Effector CD4-positive, alpha-beta T cell (primary cell): ENCODE results near the gene TCF25.
"Not testable (repeated sequence)": the region's sequence is repeated elsewhere in the genome, so short reads cannot be mapped to it uniquely, and the experiment has no call there.

Experiments
- DNase-seq: peaks from one replicate; pipeline ENCODE4 v3.0.0-alpha.2; 2020

TCF25 gene

DNA sequence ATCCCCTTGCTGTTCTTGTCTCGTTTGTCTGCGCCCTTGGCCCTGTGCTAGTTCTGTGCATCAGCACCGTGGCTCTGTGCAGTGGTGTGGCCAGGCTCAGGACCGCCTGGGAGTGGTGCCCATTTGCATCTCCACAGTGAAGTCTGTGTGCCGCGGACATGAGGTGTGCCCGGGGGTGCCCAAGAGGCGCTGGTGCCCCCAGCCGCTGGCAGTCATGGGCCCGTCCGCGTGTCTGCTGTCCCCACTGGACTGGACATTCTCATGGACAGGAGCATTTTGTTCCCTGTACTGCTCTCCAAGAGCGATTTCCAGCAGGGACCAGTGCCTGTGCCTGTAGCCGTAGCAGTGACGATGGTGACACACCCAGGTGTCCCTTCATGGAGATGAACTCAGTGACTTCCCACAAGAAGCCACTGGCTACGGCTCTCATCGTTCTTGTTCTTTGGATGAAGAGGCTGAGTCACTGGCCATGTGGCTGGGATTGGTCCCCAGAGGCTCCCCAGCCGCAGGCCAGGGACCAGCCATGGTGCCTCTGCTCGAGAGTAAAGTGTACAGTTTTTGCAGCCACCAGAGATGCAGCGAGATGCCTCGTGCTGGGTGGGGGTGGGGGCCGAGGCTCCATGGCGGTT lies 32.2 kb downstream of the TCF25 start:
- no peak for DNase-seq

DNA sequence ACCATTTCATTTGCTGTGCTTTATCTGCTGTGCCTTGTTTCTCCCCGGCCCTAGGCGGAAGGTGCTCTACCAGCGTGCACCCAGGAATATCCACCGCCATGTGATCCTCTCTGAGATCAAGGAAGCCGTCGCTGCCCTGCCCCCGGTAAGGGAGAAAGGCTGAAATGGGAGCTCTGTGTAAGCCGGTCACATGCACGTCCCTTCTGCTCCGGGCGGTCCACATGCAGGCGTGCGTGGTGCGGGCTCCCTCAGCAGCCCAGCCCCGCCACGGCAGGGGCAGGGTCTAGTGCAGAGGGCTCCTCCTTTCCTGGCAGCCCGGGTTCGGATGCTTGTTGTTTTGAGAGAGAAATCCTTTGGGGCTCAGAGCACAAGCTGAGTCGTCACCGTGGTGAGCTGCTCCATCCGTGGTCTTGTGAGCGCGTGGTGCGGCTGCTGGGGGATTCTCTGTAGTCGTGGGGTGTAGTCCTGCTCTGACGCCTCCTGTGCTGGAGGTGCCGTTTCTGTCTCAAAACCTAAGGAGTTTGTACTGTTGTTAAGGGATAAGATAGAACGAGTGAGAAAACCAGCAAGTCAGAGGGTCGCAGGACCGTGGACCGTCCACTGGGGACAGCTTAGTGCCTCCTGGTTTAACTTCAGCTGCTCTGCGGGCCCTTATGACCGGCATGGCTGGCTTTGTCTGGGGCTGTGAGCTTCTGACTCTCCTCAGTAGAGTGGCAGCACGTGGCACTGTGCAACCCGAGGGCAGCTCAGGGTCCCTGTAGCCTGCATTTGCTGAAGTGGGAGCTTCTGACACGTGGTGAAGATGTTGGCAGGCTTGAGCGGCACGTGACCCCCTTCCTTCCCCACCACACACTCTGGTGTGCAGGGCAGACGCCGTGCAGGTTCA lies 33.0 kb downstream of the TCF25 start:
- DNase-seq: no peak

DNA sequence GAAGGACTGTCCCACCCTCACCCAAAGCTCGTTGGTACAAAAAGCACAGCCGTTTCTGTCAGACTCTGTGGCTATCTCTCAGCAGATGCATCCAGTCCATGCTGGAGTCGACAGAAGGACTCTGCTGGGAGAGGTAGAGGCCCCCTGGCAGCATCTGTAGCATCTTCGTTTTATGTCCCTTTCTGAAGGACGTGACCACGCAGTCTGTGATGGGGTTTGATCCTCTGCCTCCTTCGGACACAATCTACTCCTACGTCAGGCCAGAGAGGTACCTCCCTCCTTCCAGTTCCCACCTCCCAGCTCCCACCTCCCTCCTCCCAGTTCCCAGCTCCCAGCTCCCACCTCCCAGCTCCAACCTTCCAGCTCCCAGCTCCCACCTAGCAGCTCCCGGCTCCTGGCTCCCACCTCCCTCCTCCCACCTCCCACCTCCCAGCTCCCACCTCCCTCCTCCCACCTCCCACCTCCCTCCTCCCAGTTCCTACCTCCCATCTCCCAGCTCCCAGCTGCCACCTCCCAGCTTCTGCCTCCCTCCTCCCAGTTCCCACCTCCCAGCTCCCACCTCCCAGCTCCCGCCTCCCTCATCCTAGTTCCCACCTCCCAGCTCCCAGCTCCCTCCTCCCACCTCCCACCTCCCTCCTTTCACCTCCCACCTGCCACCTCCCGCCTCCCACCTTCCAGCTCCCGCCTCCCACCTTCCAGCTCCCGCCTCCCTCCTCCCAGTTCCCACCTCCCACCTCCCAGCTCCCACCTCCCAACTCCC lies 33.8 kb downstream of the TCF25 start:
- no peak for DNase-seq

DNA sequence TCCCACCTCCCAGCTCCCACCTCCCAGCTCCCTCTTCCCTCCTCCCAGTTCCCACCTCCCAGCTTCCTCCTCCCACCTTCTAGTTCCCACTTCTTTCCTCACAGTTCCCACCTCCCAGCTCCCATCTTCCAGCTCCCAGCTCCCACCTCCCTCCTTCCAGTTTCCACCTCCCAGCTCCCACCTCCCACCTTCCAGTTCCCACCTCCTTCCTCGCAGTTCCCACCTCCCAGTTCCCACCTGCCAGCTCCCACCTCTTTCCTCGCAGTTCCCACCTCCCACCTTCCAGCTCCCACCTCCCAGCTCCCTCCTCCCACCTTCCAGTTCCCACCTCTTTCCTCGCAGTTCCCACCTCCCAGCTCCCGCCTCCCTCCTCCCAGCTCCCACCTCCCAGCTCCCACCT lies 34.8 kb downstream of the TCF25 start:
- no peak for DNase-seq

DNA sequence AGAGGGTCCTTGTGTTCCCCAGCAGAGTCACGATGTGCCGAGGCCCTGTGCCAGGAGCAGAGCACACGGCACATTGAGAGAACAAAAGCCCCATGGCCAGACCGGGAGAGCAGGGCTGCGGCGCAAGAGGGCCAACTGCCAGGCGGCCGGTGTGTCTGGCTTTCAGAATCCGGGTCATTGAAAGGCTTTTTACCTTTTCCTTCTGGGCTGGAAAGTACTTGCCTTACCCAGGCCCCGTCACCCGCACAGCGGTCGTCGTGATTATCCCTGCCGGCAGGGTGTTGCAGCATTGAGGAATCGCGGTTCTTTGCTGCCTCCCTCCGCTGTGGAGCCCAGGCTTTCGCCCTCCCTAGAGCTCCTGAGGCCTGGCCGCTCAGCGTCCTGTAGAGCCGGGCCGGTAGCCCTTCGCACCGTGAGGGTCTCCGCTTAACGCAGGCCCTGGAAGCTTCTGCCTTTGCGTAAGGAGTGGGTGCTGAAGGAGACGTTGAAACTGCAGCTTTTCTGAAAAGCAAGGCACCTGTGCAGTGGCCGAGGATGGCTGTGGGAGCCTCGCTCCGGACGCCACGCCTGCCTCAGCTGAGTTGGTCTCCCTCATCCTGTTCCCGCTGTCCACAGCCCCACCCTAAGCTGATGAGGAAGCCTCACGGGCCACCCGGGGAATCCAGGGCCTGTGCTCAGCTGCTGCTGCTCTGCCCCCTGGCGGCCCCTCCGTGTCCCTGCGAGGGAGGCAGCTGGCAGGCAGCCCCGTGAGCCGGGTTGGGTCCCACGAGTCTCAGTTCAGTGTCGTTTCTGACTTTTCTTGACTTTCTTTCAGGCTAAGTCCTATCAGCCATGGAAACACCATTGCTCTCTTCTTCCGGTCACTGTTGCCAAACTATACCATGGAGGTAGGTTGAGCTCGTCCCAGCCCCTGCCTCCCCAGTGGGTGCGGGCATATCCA lies 36.7 kb downstream of the TCF25 start:
- DNase-seq: peak; percentile 61

DNA sequence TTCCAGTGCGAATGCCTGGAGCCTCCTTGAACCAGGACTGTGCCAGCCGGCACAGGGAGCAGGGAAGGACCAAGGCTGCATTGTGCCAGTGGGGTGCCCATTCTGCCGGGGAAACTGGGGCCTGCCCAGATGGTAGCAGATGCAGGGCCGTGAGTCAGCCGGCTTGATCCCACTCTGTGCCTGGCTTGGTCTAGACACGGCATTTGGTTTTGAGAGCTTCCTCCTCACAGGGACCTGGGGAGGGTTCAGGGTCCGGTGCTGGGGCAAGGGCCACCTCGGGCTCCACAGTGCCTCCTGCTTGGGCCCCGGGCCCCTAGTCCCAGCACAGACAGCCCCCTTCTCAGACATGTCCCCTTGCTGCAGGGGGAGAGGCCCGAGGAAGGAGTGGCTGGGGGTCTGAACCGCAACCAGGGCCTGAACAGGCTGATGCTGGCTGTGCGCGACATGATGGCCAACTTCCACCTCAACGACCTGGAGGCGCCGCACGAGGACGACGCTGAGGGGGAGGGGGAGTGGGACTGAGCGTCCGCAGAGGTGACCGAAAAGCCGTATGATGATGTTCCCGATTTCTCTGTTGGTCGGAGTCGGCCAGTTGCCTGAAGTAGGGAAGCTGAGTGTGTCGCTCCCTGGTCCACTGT lies 37.4 kb downstream of the TCF25 start:
- no peak for DNase-seq

DNA sequence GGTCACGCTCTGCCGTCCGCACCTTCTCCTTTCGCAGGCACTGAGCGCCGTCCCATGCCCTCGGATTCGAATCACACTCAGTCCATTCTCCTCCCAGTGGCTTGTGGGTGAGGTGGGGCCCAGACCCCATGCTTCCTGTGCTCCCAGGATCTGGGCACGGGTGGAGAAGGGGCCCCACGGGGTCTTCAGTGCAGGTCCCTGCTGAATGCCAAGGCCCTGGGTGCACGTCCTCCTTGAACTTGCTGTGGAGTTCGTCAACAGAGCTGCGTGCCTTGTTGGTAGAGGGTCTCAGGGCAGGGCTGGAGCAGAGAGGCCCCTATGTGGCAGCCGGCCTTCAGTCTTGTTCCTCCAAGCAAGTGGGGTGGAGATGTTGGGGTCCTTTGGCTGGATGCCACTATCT lies 38.0 kb downstream of the TCF25 start:
- DNase-seq: no peak

DNA sequence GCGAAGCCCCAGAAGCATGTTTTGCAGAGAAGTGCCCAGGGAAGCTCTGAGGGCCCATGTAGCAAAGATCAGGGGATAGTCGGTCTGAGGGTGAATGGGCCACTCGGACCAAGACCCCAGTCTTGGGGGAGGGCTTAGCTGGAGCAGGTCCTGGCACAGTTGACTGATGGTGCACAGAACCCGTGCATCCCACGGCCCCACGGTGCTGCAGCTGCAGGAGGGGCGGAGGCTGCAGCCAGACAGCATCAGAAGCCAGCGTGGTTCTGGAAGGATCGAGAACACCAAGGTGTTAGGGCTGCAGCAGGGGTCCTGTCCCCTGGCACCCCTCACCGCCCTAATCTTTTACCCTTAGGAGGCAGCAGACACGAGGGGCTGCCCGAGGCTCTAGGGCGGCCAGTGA lies 38.8 kb downstream of the TCF25 start:
- no peak for DNase-seq

DNA sequence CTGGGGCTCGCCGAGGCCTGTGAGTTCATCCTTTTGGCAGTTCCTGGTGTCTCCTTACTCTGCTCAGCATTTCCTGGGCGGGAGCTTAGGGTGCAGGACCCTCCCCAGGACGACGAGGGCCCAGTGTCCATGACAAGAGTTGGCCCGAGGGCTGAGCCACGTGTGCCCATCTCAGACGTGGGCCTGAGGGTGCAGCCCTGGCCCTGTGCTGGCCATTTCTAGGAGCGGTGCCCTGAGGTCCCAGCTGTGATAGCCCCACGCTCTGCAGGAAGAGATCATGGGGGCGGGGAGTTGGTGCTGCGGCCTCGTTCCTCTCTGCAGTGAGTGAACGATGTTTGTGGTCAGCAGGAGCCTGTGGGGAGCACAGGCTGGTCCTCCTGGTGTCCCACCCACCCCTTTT lies 39.2 kb downstream of the TCF25 start:
- DNase-seq: no peak

DNA sequence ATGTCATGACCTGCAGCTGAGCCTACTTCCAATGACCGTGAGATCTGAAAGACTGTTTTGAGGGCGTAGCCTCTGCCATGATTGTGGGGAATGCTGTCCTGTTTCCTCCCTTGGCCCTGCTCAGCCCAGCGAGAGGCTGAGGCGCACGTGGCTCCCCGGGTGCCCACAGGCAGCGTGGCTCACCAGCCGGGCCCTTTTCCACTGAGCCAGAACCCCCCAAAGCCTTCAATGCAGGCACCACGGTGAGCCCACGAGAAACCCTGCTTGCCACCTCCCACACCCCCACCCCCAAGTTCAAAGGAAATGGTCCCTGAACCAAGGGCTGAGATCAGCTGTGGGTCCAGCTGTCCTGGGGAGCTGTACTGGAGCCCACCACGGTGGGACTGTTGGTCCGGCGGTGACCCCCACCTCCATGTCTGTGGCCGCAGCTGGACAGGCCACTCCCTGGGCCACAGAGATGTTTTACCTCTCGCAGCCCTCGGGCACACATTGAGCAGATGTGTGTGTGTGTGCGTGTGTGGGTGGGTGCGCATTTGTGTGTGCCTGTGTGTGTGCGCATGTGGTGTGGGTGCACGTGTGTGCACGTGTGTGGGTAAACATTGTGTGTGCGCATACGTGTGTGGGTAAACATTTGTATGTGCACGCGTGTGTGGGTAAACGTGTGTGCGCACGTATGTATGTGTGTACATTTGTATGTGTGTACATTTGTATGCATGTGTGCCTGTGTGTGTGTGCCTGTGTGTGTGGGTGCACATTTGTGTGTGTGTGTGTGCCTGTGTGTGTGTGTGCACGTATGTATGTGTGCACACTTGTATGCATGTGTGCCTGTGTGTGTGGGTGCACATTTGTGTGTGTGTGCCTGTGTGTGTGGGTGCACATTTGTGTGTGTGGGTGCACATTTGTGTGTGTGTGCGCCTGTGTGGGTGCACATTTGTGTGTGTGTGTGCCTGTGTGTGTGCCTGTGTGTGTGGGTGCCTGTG lies 40.3 kb downstream of the TCF25 start:
- no peak for DNase-seq

DNA sequence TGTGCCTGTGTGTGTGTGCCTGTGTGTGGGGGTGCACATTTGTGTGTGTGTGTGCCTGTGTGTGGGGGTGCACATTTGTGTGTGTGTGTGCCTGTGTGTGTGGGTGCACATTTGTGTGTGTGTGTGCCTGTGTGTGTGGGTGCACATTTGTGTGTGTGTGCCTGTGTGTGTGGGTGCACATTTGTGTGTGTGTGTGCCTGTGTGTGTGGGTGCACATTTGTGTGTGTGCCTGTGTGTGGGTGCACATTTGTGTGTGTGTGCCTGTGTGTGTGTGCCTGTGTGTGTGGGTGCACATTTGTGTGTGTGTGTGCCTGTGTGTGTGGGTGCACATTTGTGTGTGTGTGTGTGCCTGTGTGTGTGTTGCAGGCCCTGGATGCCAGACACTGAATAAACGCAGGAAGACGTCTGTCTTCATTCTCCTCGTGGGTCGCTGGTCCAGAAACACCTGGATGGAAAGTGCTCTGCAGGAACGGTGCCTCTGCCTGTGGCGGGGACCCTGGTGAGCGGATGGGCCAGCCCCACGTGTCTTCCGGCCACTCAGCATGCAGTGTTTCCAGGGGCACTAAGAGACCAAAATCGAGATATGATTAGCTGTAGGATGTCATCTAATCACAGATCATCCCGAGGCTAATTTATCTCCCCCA lies 41.4 kb downstream of the TCF25 start:
- DNase-seq: not testable (repeated sequence)

DNA sequence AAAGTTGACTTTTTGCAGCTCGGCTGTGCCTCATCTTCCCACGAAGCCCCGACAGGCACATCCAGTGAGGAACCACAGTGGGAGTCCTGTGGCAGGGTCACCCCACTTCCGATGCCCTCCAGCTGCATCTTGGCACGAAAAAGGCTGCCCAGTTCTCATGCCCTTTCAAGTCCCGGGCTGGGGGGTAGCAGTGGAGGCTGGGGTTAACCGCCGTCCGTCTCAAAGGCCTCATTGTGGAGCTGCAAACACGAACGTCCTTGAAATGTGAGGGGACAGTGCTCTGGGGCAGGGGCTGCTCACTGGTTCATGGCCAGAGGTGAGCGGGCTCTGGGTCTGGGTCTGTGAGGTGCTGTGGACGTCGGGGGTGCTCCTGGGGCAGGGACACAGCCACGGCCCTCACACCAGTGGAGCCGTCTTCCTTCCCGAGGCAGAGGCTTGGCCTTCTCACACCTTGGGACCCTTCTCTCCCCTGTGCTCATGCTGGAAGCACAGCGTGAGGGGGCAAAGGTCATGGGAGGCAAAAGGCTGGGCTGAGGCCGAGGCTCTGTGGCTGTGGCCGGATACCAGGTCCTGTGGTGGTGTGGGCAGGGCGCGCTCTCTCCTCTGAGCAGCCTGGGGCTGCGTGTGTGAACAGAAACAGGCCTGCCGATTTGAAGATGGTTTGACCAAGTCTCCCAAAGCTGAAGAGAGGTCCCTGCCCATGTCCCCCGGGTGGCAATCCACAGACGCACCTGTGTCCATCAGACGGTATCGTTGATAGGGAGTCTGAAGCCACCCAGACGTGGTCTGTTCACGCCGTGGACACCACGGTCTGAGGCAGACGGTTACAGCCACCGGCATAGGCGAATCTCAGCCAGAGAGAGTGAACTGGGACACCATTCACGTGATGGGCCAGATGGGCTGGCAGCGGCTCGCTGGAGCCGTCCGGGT lies 42.2 kb downstream of the TCF25 start:
- no peak for DNase-seq

DNA sequence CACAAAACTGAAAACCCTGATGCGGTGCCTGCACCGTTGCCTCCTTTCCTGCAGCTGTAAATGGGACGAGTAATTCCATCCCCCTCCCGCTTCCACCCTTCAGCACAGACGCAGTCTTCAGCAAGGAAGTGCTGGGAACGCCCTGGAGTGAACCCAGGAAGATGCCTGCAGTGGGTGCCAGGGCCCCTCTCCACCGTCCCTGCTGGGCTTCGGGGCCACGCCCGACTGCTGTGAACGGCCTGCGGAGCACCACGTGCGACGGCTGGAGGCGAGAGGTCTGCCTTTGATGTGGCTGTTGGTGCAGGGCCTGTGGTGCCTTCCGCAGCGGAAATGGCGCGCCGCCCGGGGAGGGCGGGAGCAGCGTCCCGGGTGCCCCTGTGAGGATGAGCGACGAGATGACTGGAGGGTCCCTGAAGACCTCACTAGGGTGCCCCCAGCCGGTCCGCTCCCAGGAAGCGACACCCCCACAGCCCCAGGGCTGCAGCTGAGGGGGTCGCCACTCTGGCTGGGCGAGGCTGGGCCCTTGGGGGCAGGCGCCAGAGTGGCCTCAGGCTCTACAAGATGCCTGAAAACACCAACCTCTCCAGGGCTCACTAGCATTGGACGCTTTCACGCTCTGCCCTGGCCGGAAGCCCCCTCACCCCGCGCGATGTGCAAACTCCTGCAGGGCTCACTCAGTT lies 44.5 kb downstream of the TCF25 start:
- peak; percentile 50 for DNase-seq

DNA sequence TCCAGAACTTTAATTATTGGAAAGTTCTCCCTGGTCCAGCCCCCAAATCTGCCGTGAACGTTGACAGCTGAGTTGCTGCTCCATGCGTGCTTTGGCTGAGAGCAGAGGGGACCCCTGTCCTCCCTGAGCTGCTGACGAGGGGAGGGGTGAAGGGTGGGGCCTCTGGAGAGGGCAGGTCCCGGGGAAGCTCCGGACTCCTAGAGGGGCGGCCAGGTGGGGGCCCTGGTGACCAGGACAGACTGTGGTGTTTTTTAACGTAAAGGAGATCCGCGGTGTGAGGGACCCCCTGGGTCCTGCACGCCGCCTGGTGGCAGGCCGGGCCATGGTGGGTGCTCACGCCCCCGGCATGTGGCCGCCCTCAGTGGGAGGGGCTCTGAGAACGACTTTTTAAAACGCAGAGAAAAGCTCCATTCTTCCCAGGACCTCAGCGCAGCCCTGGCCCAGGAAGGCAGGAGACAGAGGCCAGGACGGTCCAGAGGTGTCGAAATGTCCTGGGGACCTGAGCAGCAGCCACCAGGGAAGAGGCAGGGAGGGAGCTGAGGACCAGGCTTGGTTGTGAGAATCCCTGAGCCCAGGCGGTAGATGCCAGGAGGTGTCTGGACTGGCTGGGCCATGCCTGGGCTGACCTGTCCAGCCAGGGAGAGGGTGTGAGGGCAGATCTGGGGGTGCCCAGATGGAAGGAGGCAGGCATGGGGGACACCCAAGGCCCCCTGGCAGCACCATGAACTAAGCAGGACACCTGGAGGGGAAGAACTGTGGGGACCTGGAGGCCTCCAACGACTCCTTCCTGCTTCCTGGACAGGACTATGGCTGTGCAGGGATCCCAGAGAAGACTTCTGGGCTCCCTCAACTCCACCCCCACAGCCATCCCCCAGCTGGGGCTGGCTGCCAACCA lies 45.3 kb downstream of the TCF25 start, which contains the start of gene MC1R:
Gene MC1R, plus strand, starts transcription at position 410 of the 895 bp plus-strand sequence. Its CDS starts 397 bp downstream, at position 807.
- no peak for DNase-seq

DNA sequence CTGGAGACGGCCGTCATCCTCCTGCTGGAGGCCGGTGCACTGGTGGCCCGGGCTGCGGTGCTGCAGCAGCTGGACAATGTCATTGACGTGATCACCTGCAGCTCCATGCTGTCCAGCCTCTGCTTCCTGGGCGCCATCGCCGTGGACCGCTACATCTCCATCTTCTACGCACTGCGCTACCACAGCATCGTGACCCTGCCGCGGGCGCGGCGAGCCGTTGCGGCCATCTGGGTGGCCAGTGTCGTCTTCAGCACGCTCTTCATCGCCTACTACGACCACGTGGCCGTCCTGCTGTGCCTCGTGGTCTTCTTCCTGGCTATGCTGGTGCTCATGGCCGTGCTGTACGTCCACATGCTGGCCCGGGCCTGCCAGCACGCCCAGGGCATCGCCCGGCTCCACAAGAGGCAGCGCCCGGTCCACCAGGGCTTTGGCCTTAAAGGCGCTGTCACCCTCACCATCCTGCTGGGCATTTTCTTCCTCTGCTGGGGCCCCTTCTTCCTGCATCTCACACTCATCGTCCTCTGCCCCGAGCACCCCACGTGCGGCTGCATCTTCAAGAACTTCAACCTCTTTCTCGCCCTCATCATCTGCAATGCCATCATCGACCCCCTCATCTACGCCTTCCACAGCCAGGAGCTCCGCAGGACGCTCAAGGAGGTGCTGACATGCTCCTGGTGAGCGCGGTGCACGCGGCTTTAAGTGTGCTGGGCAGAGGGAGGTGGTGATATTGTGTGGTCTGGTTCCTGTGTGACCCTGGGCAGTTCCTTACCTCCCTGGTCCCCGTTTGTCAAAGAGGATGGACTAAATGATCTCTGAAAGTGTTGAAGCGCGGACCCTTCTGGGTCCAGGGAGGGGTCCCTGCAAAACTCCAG lies 46.4 kb downstream of the TCF25 start:
- no peak for DNase-seq

DNA sequence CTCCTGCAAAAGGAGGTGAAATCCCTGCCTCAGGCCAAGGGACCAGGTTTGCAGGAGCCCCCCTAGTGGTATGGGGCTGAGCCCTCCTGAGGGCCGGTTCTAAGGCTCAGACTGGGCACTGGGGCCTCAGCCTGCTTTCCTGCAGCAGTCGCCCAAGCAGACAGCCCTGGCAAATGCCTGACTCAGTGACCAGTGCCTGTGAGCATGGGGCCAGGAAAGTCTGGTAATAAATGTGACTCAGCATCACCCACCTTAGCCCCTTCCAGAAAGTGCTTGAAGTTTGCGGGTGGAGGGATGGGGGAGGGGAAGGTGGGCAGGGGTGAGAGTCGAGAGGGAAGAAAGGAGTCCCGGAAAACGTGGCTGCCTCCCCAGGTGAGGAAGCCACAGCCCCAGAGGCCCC lies 47.3 kb downstream of the TCF25 start:
- no peak for DNase-seq
